GM12865 (cell line): ENCODE data around the gene DIDO1.

Experiments used
- DNase-seq: peaks from one replicate; pipeline ENCODE4 v3.0.0; 2010; ENCODE audit warnings: low read depth
- H3K4me3 ChIP-seq: 2 replicates; pipeline ENCODE4 v1.5.1; 2011; ENCODE audit warnings: mild to moderate bottlenecking, low read depth, low read length, control low read depth
- TF ChIP-seq, protein P1 (sequence below): IDR thresholded peaks from 2 replicates; pipeline ENCODE4 v1.5.1; 2011; ENCODE audit warnings: low read length, control low read depth, low read depth, inconsistent platforms; ENCODE audit not compliant: insufficient read depth; ENCODE audit errors: missing control alignments

The DIDO1 gene

DNA sequence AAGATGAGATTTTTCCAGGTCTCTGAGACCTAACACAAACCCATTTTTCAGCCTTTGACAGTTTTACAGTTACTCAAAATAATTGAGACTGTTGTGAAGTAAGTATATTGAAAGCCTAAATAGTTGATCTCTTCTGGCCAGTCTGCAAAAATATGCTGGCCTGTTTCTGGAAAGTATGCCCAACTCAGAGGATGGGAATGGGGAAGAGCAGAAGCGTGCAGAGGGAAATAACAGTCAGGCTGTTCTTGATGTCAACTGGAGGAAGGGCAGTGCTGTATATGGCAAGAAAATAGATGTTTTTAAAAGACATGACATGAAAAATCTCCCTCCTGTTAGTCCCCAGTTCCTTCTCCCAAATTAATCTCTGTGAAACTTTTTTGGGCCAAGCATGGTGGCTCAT is 15.5 kb upstream of the DIDO1 start:
- no peak for DNase-seq
- no peak overlapping the region for H3K4me3 ChIP-seq
- TF ChIP-seq, protein P1, sequence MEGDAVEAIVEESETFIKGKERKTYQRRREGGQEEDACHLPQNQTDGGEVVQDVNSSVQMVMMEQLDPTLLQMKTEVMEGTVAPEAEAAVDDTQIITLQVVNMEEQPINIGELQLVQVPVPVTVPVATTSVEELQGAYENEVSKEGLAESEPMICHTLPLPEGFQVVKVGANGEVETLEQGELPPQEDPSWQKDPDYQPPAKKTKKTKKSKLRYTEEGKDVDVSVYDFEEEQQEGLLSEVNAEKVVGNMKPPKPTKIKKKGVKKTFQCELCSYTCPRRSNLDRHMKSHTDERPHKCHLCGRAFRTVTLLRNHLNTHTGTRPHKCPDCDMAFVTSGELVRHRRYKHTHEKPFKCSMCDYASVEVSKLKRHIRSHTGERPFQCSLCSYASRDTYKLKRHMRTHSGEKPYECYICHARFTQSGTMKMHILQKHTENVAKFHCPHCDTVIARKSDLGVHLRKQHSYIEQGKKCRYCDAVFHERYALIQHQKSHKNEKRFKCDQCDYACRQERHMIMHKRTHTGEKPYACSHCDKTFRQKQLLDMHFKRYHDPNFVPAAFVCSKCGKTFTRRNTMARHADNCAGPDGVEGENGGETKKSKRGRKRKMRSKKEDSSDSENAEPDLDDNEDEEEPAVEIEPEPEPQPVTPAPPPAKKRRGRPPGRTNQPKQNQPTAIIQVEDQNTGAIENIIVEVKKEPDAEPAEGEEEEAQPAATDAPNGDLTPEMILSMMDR, result no peak

DNA sequence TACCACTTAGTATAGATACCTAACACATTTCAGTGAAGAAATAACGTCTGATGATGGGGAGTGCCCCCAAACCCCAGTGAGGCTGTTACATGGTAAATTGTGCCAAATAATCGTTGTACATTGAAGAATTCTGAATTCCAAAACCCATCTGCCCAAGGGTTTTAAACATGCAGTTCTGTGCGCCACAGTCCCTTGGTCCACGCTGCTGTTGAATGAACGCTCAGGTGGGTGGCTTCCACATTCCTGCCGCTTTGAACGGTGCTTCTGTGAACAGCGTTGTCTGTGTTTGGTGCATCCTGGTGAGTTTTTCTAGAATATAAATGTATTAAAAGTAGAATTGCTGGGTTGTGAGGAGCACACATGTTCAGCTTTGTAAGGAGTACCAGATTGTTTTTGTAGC is 14.6 kb upstream of the DIDO1 start:
- TF ChIP-seq, protein P1, result no peak
- no peak overlapping the region for H3K4me3 ChIP-seq
- DNase-seq, result no peak

DNA sequence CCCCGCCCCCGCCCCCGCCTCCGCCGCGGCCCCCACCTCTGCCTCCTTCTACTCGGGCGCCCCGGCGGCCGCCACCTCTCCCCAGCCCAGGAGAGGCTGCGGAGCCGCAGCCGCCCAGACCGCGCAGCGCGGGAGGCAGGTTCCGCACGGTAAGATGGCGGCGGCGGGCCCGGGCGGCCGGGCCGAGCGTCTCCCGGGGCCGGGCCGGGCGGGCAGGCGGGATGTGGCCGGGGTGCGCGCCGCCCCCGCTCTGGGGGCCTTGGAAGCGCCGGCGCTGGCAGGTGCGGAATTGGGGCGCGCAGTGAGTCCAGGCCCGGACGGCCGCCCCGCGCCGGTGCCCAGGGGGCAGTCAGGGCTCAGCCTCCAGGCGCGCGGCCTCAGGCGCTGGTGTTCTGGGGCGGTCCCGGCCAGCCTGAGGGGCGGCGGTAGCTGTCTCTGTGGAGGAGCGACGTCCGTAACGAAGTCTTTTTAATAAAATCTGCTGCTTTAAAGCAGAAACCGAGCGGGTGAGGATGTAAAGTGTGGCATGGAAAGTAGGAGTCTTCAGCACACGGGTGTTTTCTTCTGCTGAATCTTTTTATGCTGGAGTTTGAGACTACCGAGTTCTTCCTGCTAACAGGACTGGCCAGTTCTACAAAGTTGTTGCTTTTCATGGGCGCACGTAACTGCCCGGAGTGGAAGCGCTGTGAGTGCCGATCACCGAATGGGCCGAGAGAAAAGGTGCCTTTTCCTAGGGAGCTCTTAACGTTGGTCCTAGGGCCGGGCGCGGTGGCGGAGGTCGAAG is 12.0 kb upstream of the DIDO1 start, which contains the start of gene GID8:
TSS of gene GID8 (plus strand) at position 43 of the 784 bp plus-strand sequence. CDS start 3,356 bp downstream, outside the sequence.
- TF ChIP-seq, protein P1, result no peak
- DNase-seq, result peak; percentile 65
- H3K4me3 ChIP-seq, result peak within 1 kb of the TSS; percentile 75

DNA sequence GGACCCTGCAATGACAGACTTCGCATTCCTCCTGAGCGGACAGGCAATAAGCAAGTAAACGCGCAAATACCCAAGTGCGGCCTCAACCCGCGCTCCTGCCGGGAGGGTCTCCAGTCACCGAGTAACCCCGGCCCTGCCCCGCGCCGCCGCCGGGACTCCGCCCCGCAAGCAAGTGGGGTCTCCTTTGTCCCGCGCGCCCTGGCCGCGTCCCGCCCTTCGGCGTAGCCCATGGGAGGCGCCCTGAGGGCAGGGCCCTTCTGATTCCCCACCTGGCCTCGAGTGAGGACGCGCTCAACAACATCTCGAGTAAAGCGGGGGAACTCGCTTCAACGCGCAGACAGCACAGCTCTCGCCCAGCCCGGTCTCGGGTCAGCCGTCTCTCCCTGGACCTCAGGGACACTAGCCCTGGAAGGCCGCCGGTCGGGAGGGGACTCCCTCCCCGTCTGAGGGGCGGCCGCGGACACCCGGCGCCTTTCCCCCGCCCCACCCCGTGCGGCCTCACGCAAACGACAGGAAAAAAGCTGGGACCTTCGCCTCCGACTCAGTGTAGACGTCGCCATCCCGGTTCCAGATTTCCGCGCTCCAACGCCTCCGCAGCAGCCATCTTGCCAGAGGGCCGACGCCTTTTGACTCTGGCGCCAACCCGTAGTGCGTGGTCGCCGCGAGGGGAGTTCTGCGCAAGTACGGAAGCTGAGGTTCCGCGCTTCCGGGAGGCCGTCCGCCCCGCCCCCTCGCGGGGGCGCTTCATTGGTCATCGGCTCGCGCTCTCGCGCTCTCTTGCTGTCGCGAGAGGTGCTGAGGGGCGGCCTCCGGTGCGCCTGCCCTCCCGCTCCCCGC is 11.2 kb upstream of the DIDO1 start:
- H3K4me3 ChIP-seq, result peak overlapping the region; percentile 75
- TF ChIP-seq, protein P1, result no peak
- DNase-seq, result peak; percentile 98

DNA sequence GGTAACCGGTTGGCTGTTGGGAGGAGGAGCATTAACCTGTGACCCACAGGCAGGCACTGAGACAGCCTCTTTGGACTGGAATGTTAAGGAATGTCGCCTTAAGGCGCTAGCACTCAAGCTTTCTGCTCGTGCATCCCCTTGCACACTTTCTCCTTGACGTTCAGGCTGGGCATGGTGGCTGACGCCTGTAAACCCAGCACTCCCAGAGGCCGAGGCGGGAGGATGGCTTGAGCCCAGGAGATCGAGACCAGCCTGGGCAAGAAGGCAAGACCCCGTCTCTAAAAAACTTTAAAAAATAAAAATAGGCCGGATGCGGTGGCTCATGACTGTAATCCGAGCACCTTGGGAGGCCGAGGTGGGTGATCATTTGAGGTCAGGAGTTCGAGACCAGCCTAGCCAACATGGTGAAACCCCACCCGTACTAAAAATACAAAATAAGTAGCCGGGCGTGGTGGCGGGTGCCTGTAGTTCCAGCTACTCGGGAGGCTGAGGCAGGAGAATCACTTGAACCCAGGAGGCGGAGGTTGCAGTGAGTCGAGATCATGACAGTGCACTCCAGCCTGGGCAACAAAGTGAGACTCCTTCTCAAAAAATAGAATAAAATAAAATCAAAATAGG is 9.8 kb upstream of the DIDO1 start:
- DNase-seq, result no peak
- TF ChIP-seq, protein P1, result no peak
- H3K4me3 ChIP-seq, result peak overlapping the region; percentile 57

DNA sequence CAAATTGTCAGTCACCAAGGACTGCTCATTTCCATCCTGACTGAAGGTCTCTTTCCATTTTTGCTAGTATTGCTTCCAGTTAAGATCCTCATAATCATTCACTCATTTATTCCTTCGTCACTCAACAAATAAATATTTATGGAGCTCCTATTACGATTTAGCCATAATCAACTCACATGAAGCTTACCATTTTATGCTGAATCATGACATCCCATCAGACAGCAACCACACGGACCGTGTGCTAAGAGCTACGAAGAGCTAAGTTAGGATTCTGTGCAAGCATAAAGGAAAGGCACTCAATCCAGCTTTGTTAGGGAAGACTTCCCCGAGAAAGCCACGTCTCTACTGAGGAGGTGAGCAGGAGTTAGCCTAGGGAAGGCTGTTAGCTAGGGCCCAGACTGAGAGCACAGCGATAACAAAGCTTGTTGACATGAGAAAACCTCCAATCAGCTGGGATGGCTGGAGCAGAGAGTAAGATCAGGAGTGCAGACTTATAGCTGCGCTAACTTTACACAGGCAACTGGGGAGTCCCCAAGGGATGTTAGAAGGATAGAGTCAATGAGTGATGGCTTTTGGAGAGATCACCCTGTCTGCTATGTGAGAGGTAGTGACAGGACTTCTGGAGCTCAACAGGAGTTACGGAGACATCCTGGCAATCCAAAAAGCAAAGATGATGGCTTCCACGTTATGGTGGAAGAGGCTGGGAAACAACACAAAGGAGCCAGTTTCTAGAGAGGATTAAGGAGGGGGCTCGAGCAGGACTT is 9.1 kb upstream of the DIDO1 start:
- TF ChIP-seq, protein P1, result no peak
- H3K4me3 ChIP-seq, result no peak overlapping the region
- DNase-seq, result no peak
